AG04450 (cell line): ENCODE data around the gene EHMT1. TPM values are rescaled to one million over a fixed set of nuclear protein-coding genes. Genes with fewer than 3 reads are reported as not detected.

ENCODE experiments used
- CTCF ChIA-PET: fragments of 300-600, 350-600 bp; formaldehyde crosslinking; extraction: SDS; loops from one replicate; lab custom pipeline; 2022; ENCODE audit warnings: antibody characterized with exemption, inconsistent platforms; lab: Charles Lee
- POLR2A ChIA-PET: fragments of 350-600 bp; formaldehyde crosslinking; extraction: SDS; loops from one replicate; lab custom pipeline; 2021; ENCODE audit warnings: antibody characterized with exemption, inconsistent platforms; lab: Yijun Ruan, JAX
- DNase-seq: peaks from one replicate; pipeline ENCODE4 v3.0.0-alpha.2; 2011; ENCODE audit warnings: low read depth, low spot score
- H3K27ac ChIP-seq: one replicate; pipeline ENCODE4 v1.5.1; 2012; ENCODE audit warnings: low read depth, low read length, control low read depth
- H3K27me3 ChIP-seq: one replicate; pipeline ENCODE4 v1.6.0; 2012; ENCODE audit warnings: low read length; ENCODE audit not compliant: control insufficient read depth, insufficient read depth
- H3K4me3 ChIP-seq: 2 replicates; pipeline ENCODE4 v1.5.1; 2011; ENCODE audit warnings: mild to moderate bottlenecking, low read depth, low read length, control low read depth
- H3K9me3 ChIP-seq: 2 replicates; pipeline ENCODE4 v1.5.1; 2012; ENCODE audit warnings: low read length; ENCODE audit not compliant: control insufficient read depth, insufficient read depth
- polyA plus RNA-seq: library from polyadenylated mRNA; depleted of rRNA; stranded (reverse); fragments of >200 nt; gene quantifications from 2 replicates; pipeline ENCODE4 v1.2.3, GENCODE V29; 2011
- TF ChIP-seq, protein P1 (sequence below): IDR thresholded peaks from 2 replicates; pipeline ENCODE4 v1.5.1; 2011; ENCODE audit warnings: low read depth, low read length, control low read depth, inconsistent platforms

The EHMT1 gene
- polyA plus RNA-seq, 1 experiment, result 26.1 TPM

DNA sequence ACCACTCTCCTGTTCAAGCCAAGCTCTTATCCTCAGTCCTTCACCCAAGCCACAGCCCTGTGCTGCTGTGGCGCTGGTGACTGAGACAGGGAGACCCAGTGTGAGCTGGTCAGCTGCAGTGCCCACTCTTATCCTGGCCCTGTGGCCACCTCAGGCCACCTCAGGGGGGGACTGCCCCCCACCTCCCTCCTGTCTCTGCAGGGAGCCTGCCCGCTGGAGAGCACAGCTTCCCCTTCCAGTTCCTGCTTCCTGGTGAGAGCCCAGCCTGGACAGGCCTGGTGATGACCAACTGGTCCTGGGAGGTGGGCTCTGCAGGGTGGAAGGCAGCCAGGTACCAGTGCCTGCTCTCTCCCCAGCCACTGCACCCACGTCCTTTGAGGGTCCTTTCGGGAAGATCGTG lies 5.5 kb upstream of the EHMT1 start:
- H3K4me3 ChIP-seq, result no peak overlapping the region
- ChIA-PET POLR2A (interaction anchor here (1.2 kb wide), 1 partner anchor 8 kb away, joined by 3 read pairs; the partner anchor contains the start of gene ARRDC1), CTCF (no interaction called here)
- H3K27me3 ChIP-seq, result no peaks in the 10 kb centered on the region
- peaks cover 3% of the 10 kb centered on the region; the same call in 1 of the 2 replicates for H3K9me3 ChIP-seq
- TF ChIP-seq, protein P1, sequence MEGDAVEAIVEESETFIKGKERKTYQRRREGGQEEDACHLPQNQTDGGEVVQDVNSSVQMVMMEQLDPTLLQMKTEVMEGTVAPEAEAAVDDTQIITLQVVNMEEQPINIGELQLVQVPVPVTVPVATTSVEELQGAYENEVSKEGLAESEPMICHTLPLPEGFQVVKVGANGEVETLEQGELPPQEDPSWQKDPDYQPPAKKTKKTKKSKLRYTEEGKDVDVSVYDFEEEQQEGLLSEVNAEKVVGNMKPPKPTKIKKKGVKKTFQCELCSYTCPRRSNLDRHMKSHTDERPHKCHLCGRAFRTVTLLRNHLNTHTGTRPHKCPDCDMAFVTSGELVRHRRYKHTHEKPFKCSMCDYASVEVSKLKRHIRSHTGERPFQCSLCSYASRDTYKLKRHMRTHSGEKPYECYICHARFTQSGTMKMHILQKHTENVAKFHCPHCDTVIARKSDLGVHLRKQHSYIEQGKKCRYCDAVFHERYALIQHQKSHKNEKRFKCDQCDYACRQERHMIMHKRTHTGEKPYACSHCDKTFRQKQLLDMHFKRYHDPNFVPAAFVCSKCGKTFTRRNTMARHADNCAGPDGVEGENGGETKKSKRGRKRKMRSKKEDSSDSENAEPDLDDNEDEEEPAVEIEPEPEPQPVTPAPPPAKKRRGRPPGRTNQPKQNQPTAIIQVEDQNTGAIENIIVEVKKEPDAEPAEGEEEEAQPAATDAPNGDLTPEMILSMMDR, result no peak
- H3K27ac ChIP-seq, result no peak overlapping the region
- DNase-seq, result no peak

DNA sequence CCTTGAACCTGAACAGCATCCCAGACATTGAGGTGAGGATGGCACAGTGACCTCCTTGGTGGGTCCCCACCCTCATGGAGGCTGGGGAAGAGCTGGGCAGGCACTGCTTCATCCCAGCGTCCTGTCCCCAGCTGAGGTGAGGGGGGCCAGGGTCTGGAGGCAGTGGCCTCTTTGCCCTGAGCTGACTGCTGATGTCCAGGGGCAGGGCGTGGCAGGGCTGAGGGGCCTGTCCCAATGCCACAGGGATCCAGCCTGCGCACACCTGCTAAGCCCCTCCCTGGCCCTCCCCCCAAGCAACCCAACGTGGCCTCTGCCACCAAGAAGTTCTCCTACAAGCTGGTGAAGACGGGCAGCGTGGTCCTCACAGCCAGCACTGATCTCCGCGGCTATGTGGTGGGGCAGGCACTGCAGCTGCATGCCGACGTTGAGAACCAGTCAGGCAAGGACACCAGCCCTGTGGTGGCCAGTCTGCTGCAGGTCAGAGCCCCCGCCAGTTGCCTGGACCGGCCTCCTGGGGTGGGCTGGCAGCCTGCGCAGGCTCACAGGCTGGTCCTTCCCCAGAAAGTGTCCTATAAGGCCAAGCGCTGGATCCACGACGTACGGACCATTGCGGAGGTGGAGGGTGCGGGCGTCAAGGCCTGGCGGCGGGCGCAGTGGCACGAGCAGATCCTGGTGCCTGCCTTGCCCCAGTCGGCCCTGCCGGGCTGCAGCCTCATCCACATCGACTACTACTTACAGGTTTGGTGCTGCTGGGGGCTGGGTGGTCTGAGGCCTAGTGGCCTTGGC lies 4.9 kb upstream of the EHMT1 start:
- Histone ChIP-seq H3K4me3 (no peak overlapping the region), H3K9me3 (peaks cover 5% of the 10 kb centered on the region; the same call in 1 of the 2 replicates), H3K27me3 (no peaks in the 10 kb centered on the region), H3K27ac (no peak overlapping the region)
- no peak for DNase-seq
- POLR2A ChIA-PET, result interaction anchor here (1.2 kb wide), 1 partner anchor 9 kb away, joined by 3 read pairs; the partner anchor contains the start of gene ARRDC1
- CTCF ChIA-PET, result no interaction called here
- TF ChIP-seq, protein P1, result no peak

DNA sequence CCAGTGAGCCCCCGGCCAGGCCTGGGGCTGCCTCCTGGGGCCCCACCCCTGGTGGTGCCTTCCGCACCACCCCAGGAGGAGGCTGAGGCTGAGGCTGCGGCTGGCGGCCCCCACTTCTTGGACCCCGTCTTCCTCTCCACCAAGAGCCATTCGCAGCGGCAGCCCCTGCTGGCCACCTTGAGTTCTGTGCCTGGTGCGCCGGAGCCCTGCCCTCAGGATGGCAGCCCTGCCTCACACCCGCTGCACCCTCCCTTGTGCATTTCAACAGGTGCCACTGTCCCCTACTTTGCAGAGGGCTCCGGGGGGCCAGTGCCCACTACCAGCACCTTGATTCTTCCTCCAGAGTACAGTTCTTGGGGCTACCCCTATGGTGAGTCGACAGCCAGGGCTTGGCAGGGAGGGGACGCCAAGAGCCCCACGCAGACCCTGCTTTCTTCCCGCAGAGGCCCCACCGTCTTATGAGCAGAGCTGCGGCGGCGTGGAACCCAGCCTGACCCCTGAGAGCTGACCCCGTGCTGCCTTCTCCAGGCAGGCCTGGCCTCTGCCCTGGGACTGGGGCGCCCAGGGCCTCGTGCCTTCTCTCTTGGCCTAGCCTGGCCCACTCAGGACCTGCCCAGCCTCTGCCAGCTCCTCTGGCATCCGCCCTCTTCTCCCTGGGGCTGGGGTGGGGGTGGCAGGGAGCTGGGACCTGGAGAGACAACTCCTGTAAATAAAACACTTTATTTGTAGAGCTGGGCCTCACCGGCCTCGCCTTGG lies 4.0 kb upstream of the EHMT1 start:
- Histone ChIP-seq H3K27ac (no peak overlapping the region), H3K27me3 (no peaks in the 10 kb centered on the region), H3K4me3 (no peak overlapping the region), H3K9me3 (peaks cover 5% of the 10 kb centered on the region; the same call in 1 of the 2 replicates)
- CTCF ChIA-PET, result no interaction called here
- POLR2A ChIA-PET, result no interaction called here
- DNase-seq, result no peak
- TF ChIP-seq, protein P1, result no peak

DNA sequence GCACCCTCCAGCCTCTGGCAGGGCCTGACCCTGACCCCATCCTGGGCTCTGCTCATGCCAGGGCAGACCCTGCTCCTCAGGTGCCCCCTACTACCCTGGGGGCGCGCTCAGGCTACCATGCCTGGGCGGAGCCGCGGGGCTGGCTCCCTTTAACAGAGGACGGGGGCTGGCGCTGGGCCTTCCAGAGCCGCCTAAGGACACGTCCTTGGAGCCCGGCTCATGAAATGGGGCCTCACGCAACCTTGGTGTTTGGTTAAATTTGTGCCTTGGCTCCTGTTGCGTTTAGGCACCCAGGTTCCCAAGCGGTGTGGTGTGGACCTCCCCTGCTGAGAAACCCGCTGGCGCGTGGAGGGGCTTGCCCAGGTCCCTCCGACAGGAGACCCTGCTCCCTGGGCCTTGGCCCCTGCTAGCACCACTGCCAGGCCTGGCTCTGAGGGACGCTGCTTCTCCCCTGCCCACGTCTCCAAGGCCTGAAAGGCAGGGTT lies 3.4 kb upstream of the EHMT1 start:
- Histone ChIP-seq H3K27ac (no peak overlapping the region), H3K9me3 (peaks cover 5% of the 10 kb centered on the region; the same call in 1 of the 2 replicates), H3K4me3 (no peak overlapping the region), H3K27me3 (no peaks in the 10 kb centered on the region)
- TF ChIP-seq, protein P1, result no peak
- DNase-seq, result no peak
- POLR2A ChIA-PET, result no interaction called here
- CTCF ChIA-PET, result no interaction called here
